Neuronal stem cell (in vitro differentiated cells): ENCODE measurements around the gene ERP44.
"Not testable (repeated sequence)": the region's sequence is repeated elsewhere in the genome, so short reads cannot be mapped to it uniquely, and the experiment has no call there.

Experiments
- DNase-seq: peaks from one replicate; pipeline ENCODE4 v3.0.0-alpha.2; 2013; ENCODE audit warnings: low spot score
- H2AFZ ChIP-seq: one replicate; pipeline ENCODE4 v1.6.1; 2013; ENCODE audit warnings: mild to moderate bottlenecking, low read length, inconsistent platforms
- H2AK5ac ChIP-seq: 2 replicates; pipeline ENCODE4 v1.6.1; 2013; ENCODE audit warnings: low read depth, mild to moderate bottlenecking, inconsistent platforms, low read length, moderate library complexity, mixed read lengths
- H2BK120ac ChIP-seq: 2 replicates; pipeline ENCODE4 v1.6.1; 2013; ENCODE audit warnings: low read depth, mild to moderate bottlenecking, inconsistent platforms, low read length, moderate library complexity, mixed read lengths
- H2BK12ac ChIP-seq: one replicate; pipeline ENCODE4 v1.6.1; 2013; ENCODE audit warnings: low read length, inconsistent platforms
- H2BK15ac ChIP-seq: 2 replicates; pipeline ENCODE4 v1.6.1; 2013; ENCODE audit warnings: mild to moderate bottlenecking, low read length, inconsistent platforms, mixed read lengths
- H2BK5ac ChIP-seq: one replicate; pipeline ENCODE4 v1.6.1; 2013; ENCODE audit warnings: inconsistent platforms, mild to moderate bottlenecking, low read length, moderate library complexity
- H3K14ac ChIP-seq: one replicate; pipeline ENCODE4 v1.6.1; 2013; ENCODE audit warnings: low read length, inconsistent platforms
- H3K18ac ChIP-seq: 2 replicates; pipeline ENCODE4 v1.6.1; 2013; ENCODE audit warnings: low read length, inconsistent platforms
- H3K23ac ChIP-seq: 2 replicates; pipeline ENCODE4 v1.6.1; 2013; ENCODE audit warnings: low read depth, mild to moderate bottlenecking, mixed read lengths, low read length, inconsistent platforms; ENCODE audit not compliant: poor library complexity
- H3K27ac ChIP-seq: replicated peaks from 3 replicates; pipeline ENCODE4 v1.5.1; 2013; ENCODE audit warnings: low read length, inconsistent platforms
- H3K27me3 ChIP-seq, 3 experiments: 2 replicates each; pipeline ENCODE4 v1.6.1; 2013; ENCODE audit warnings: low read length in 3 of 3, mild to moderate bottlenecking in 2 of 3, inconsistent platforms in 1 of 3, low read depth in 1 of 3, mixed read lengths in 1 of 3, moderate library complexity in 1 of 3; ENCODE audit not compliant: control insufficient read depth in 3 of 3, insufficient read depth in 3 of 3
- H3K36me3 ChIP-seq, 2 donors: replicated peaks in 1 of 2; 2 replicates each; pipeline ENCODE4 v1.6.1; 2013; ENCODE audit warnings: low read length in 2 of 2; ENCODE audit not compliant: control insufficient read depth in 2 of 2, insufficient read depth in 2 of 2
- H3K4ac ChIP-seq: 2 replicates; pipeline ENCODE4 v1.6.1; 2013; ENCODE audit warnings: inconsistent platforms, mild to moderate bottlenecking, low read length, moderate library complexity
- H3K4me1 ChIP-seq, 2 donors: 1 replicate in 1 of 2; 2 replicates in 1 of 2; pipeline ENCODE4 v1.6.1; 2013; ENCODE audit warnings: low read length in 2 of 2, low read depth in 1 of 2; ENCODE audit not compliant: control insufficient read depth in 2 of 2, insufficient read depth in 1 of 2
- H3K4me2 ChIP-seq: one replicate; pipeline ENCODE4 v1.6.1; 2013; ENCODE audit warnings: mild to moderate bottlenecking, low read length, inconsistent platforms; ENCODE audit not compliant: insufficient read depth, poor library complexity, severe bottlenecking
- H3K4me3 ChIP-seq, 2 donors: 2 replicates each; pipeline ENCODE4 v1.5.1; 2013; ENCODE audit warnings: low read length in 2 of 2, mild to moderate bottlenecking in 2 of 2, inconsistent platforms in 1 of 2, moderate library complexity in 1 of 2
- H3K79me1 ChIP-seq: one replicate; pipeline ENCODE4 v1.6.1; 2013; ENCODE audit warnings: low read depth, mild to moderate bottlenecking, inconsistent platforms, low read length, moderate library complexity
- H3K9ac ChIP-seq: one replicate; pipeline ENCODE4 v1.6.1; 2013; ENCODE audit warnings: mild to moderate bottlenecking, low read depth, low read length, inconsistent platforms; ENCODE audit not compliant: poor library complexity
- H3K9me3 ChIP-seq, 2 donors: replicated peaks in 1 of 2; 2 replicates each; pipeline versions ENCODE3 to v1.6.1; 2013; ENCODE audit warnings: low read length in 2 of 2, mild to moderate bottlenecking in 2 of 2, inconsistent platforms in 1 of 2, low read depth in 1 of 2, mixed read lengths in 1 of 2, moderate library complexity in 1 of 2; ENCODE audit not compliant: control insufficient read depth in 2 of 2, insufficient read depth in 1 of 2
- H4K8ac ChIP-seq: one replicate; pipeline ENCODE4 v1.6.1; 2013; ENCODE audit warnings: low read depth, mild to moderate bottlenecking, inconsistent platforms, low read length, moderate library complexity
- H4K91ac ChIP-seq: one replicate; pipeline ENCODE4 v1.6.1; 2013; ENCODE audit warnings: low read length, low read depth, mild to moderate bottlenecking, inconsistent platforms; ENCODE audit not compliant: poor library complexity
- WGBS, 2 donors: extraction: QIAGEN DNeasy Blood & Tissue Kit; methylation state at CpG; one replicate each; pipeline ENCODE4 v1.1.7; 2013; ENCODE audit warnings: missing lambda C conversion rate in 2 of 2, mixed read lengths in 1 of 2; ENCODE audit not compliant: insufficient read length in 2 of 2, insufficient replicate concordance in 1 of 2; ENCODE audit errors: extremely low coverage in 2 of 2; 5-methylcytosine and 5-hydroxymethylcytosine counted together

ERP44 gene

DNA sequence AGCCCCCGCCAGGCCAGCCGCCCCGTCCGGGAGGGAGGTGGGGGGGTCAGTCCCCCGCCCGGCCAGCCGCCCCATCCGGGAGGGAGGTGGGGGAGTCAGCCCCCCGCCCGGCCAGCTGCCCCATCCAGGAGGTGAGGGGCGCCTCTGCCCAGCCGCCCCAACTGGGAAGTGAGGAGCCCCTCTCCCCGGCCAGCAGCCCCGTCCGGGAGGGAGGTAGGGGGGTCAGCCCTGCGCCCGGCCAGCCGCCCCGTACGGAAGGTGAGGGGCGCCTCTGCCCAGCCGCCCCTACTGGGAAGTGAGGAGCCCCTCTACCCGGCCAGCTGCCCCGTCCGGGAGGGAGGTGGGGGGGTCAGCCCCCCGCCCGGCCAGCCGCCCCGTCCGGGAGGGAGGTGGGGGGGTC is 30.8 kb downstream of the ERP44 start:
- not testable (repeated sequence) for H3K4me2 ChIP-seq, H3K23ac ChIP-seq, H3K4me1 ChIP-seq, H2BK12ac ChIP-seq, H3K4me3 ChIP-seq, H2BK15ac ChIP-seq, H3K18ac ChIP-seq, H2BK120ac ChIP-seq, H3K36me3 ChIP-seq, H4K8ac ChIP-seq, H2AK5ac ChIP-seq, H3K9ac ChIP-seq, H3K4ac ChIP-seq, H4K91ac ChIP-seq, DNase-seq, H2BK5ac ChIP-seq, H3K9me3 ChIP-seq, H3K27ac ChIP-seq, H3K14ac ChIP-seq, H2AFZ ChIP-seq, H3K27me3 ChIP-seq, H3K79me1 ChIP-seq
- no CpG with 5 or more reads among the region's 30 CpGs for WGBS, 2 donors

DNA sequence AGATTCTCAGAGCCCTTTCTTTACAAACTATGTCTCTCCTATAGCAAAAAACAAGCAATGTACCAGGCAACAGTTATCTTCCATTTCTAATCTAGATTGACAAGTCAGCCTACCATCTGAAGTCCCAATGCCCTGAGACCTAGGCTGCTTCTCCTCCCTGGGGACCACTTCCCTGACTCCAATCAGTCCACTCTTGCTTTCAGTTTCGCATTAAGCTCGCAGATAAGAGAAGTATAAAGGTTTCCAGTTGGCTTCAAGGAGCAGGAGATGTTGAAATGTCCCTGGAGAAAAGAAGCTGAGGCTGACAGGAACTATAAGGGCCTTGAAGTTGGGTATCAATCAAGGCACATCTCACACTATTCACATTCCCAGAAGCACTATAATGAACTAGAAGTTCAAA is 32.3 kb downstream of the ERP44 start:
- Histone ChIP-seq H2BK120ac (no peak overlapping the region), H2BK5ac (no peak overlapping the region), H3K23ac (no peak overlapping the region), H3K14ac (no peak overlapping the region), H3K9ac (no peak overlapping the region), H4K91ac (no peak overlapping the region), H3K27ac (no peak overlapping the region), H3K9me3 (peaks cover 0 to 3% of the 10 kb centered on the region in 2 donors), H2BK15ac (no peak overlapping the region), H3K18ac (no peak overlapping the region), H4K8ac (no peak overlapping the region), H3K27me3 (no peaks in the 10 kb centered on the region), H3K4me2 (no peak overlapping the region), H3K4me3 (no peak overlapping the region), H2AK5ac (no peak overlapping the region), H2AFZ (no peak overlapping the region), H3K4me1 (no peaks in the 10 kb centered on the region), H3K79me1 (no peaks in the 10 kb centered on the region), H3K36me3 (no peaks in the 10 kb centered on the region), H3K4ac (no peak overlapping the region), H2BK12ac (no peak overlapping the region)
- WGBS, 2 donors, result no CpG with 5 or more reads among the region's 2 CpGs
- DNase-seq, result no peak

DNA sequence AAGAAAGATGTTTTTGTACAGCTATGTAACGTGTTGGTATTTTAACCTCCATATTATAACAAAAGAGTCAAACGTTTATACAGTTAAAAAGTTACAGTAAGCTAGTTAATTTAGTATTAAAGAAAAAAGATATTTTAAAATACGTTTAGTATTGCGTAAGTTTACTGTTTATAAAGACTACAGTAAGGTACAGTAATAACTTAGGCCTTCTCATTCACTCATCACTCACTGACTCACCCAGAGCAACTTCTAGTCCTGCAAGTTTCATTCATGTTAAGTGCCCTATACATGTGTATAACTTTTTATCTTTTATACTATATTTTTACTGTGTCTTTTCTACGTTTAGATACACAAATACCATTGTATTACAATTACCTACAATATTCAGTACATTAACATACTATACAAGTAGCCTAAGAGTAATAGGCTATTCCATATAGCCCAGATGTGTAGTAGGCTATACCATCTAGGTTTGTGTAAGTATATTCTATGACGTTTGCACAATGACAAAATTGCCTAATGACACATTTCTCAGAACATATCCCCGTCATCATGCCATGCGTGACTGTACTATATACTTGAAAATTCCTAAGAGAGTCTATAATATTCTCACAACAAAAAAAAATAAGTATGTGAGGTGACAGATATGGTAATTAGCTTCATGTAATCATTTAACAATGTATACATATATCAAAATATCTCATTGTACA is 33.8 kb downstream of the ERP44 start:
- no peaks in the 10 kb centered on the region for H3K4me1 ChIP-seq
- H2BK120ac ChIP-seq, result no peak overlapping the region
- no peak overlapping the region for H2BK15ac ChIP-seq
- 100% methylated on average over 2 of the region's 8 CpGs; no CpG with 5 or more reads in 1 of the 2 donors for WGBS, 2 donors
- no peak overlapping the region for H3K23ac ChIP-seq
- H2AK5ac ChIP-seq, result no peak overlapping the region
- H2AFZ ChIP-seq, result no peak overlapping the region
- no peaks in the 10 kb centered on the region for H3K79me1 ChIP-seq
- H3K18ac ChIP-seq, result no peak overlapping the region
- no peak overlapping the region for H3K4me3 ChIP-seq
- H3K14ac ChIP-seq, result no peak overlapping the region
- no peak overlapping the region for H3K27ac ChIP-seq
- H3K4ac ChIP-seq, result no peak overlapping the region
- H3K4me2 ChIP-seq, result no peak overlapping the region
- no peak overlapping the region for H4K8ac ChIP-seq
- H4K91ac ChIP-seq, result no peak overlapping the region
- no peak overlapping the region for H3K9ac ChIP-seq
- DNase-seq, result no peak
- H3K9me3 ChIP-seq, result peaks cover 0 to 3% of the 10 kb centered on the region in 2 donors
- no peak overlapping the region for H2BK12ac ChIP-seq
- no peaks in the 10 kb centered on the region for H3K27me3 ChIP-seq
- no peaks in the 10 kb centered on the region for H3K36me3 ChIP-seq
- no peak overlapping the region for H2BK5ac ChIP-seq

DNA sequence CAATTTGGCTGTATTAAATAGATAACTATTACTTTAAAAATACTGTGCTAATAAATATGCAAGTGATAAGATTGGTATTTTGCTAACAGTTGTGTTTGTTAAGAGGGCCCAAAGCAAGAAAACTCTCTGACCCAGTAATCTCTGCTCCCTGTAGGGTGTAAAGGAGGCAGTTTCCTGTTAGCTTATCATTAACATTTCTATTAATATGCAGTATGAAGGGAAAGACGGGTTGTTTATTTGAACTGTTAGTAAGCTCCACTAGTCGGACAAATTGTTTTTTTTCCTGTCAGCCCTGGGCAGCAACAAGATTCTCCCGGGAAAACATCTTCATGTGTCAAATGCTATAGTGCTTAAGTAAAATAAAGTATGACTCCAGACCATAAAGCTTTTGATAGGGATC is 35.6 kb downstream of the ERP44 start:
- H3K14ac ChIP-seq, result no peak overlapping the region
- H3K27me3 ChIP-seq, result no peaks in the 10 kb centered on the region
- DNase-seq, result no peak
- H2BK15ac ChIP-seq, result no peak overlapping the region
- H3K4me1 ChIP-seq, result no peaks in the 10 kb centered on the region
- no peak overlapping the region for H4K91ac ChIP-seq
- H3K4ac ChIP-seq, result no peak overlapping the region
- H2AFZ ChIP-seq, result no peak overlapping the region
- no peak overlapping the region for H3K23ac ChIP-seq
- no peak overlapping the region for H3K4me2 ChIP-seq
- H3K79me1 ChIP-seq, result no peaks in the 10 kb centered on the region
- H3K9ac ChIP-seq, result no peak overlapping the region
- H3K18ac ChIP-seq, result no peak overlapping the region
- no peak overlapping the region for H3K27ac ChIP-seq
- peaks cover 0 to 14% of the 10 kb centered on the region in 2 donors for H3K36me3 ChIP-seq
- H4K8ac ChIP-seq, result no peak overlapping the region
- H2AK5ac ChIP-seq, result no peak overlapping the region
- no peak overlapping the region for H3K4me3 ChIP-seq
- H2BK5ac ChIP-seq, result no peak overlapping the region
- H2BK120ac ChIP-seq, result no peak overlapping the region
- no peak overlapping the region for H2BK12ac ChIP-seq
- peaks cover 0 to 3% of the 10 kb centered on the region in 2 donors for H3K9me3 ChIP-seq
- no CpG with 5 or more reads among the region's 3 CpGs for WGBS, 2 donors
